ENCODE measurements around the gene MDFI.

The MDFI gene

DNA sequence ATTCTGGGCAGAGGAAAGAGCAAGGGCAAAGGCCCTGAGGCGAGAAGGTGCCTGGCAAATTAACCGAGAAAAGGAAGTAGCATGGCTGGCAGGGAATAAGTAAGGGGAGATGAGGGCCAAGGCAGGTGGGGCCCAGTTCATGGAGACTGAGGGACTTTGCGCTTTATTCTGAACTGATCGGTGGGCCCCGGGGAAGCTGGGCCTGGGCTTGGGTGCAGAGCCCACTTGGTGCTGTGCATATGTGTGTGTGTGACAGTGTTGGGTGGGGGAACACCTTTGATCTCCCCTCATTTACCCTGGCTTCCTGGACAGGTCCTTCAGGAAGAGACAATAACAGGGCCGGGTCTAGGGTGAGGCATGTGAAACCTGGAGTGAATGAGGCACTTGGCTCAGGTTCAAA is 2.9 kb upstream of the MDFI start:
- DNase-seq = no peak

DNA sequence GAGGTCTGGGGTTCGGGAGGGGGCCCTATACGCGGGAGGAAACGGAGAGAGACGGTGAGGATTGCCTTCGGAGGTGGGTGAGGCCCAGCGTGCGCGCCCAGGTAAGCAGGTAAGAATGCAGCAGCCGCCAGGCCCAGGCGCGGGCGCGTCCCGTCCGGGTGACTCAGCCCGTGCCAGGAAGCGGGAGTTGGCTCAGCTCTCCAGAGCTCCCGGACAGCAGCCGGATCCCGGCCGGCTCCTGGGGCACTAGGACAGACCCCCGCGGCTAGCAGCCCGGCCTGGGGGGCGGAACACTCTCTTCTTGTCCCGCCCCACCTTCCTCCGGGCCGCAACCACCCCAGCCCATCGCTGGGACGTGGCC is 1.5 kb upstream of the MDFI start:
- DNase-seq = no peak

DNA sequence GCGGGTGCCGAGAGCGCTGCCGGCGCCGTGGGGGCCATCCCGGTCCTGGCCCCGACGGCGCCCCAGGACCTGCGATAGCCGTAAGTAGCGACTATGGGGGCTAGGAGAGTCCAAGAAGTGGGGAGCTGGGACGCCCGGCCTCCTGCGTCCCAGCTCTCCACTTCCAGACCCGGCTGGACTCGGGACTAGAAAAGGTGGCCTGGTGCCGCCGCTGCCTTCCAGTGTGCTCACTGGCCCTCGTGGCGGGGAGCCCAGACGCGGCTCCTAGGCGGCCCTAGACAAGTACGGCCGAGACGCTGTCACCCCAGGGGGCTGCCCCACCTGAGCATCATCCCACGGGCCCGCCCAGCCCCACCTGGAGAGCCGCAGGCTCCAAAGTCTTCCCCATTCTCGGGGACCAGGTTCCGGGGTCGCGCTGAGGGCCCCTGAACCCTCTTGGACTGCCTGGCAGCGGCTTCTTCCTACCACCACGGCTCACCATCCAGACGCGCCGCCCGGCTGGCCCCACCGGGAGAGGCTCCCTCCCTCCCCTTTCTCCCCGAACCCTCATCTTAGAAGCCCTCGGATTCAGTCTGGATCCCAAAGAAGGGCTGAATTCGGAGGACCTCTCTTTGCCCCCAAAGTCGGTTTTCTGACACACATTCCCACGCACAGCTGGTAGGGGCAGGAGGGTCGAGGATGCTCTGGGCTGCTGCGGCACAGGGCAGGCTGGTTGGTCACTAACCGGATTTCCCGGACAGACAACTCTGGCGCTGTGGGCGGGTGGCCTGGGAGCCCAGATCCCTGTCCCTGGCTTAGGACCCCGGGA is 870 bp upstream of the MDFI start:
- DNase-seq = no peak

DNA sequence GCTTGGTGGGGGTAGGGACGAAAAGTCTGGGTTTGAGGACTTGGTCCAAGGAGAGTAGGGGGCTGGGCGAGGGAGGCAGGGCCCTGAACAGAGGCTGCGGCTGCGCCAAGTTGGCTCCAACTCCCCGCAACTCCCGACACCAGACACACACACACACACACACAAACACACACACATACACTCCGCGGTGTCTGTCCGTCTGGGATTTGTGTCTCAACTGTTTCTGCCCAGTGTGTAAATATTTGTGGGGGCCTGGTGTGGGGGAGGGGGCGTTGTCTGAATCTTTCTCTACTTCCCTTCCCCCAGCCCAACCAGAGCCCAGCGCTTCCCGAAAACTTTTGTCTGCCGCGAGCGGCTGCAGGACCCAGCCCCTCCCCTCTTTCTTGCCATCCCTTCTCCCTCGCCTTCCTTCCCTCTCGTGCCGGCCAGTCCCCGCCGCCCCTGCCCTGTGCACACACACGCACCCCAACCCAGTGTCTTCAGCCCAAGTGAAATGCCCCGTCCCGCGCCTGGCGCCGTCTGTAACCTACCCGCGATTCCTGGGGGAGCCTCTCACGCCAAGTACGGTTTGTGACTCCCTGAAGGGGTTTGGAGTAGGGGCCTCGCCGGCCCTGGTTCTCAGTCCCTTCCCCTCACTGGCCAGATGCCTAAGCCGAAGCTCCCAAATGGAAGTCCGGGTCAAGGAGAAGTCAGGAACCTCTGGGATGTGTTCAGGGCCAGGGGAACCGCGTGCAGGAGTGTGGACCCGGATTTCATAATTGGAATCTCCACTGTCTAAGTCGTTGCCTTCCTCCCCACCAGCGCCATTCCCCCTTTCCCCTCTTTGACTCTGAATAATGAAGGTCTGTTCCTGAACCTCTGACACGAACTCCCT is 904 bp downstream of the MDFI start:
- no peak for DNase-seq

DNA sequence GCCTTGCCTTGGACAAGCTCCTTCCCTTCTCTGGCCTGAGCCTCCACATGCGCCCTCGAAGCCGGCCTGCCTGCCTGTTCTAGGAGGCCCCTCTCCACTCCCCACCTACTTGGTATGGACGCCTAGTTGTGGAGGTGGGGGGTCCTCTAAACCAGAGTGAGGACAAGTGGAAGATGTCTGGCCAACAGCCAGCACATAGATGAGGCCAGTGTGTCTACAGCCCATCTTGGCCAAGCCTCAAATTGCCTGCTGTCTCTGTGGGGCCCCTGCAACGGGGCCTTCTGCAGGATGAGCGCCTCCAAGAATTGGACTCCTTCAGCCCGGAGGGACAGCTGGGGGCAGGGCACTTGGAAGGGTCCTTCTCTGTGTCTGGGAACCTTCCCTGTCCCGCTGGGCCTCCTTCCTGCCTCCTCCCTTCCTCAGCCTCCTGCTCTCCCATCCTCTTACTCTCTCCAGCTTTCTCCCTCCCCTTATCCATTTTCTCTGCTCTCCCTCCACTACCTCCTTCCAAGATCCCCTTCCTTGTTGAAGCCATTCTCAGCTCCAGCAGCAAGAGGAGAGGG is 1.6 kb downstream of the MDFI start:
- no peak for DNase-seq

DNA sequence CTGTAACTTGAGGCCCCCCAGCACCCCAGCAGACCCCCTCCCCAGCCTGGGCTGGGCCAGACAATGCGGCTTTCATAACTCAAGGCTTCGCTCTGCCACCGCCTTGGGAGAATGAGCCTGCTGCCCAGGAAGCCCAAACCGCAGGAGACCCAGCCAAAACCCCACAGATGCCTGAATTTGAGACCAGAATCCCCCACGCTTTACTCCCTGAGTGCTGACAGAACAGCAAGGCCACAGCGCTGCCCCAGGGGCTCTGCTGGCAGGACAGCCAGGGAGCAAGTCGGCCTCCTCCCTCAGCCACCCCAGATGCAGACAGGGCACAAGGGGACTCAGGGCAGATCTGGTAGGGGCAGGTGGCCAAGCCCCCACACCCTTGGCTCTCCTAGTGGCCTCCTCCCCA is 2.2 kb downstream of the MDFI start:
- no peak for DNase-seq

DNA sequence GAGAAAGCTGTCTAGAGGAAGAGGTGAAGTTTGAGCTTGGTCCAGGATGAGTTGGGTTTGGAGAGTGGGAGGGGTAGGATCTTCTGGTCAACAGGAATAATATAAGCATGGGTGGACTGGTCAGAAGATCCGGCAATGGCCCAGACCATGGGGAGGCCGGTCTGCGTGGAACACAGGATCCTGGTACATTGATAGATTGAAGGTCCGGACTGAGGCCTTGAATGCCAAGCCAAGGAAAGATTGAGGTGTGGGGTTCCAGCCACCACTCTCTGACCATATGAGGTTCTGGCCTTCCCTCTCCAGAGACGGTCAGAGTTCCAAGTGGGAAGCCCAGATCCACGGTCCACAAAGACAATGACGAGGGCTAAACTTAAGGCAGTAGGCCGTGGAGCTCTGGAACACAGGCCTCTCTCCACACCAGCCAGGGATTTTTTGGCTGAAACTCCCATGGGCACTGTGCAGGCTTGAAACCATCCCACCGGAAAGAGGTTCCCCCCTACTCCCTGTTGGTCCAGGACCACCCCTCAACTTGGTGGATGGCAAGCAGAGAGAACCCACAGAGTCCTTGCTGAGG is 3.2 kb downstream of the MDFI start:
- DNase-seq = no peak

DNA sequence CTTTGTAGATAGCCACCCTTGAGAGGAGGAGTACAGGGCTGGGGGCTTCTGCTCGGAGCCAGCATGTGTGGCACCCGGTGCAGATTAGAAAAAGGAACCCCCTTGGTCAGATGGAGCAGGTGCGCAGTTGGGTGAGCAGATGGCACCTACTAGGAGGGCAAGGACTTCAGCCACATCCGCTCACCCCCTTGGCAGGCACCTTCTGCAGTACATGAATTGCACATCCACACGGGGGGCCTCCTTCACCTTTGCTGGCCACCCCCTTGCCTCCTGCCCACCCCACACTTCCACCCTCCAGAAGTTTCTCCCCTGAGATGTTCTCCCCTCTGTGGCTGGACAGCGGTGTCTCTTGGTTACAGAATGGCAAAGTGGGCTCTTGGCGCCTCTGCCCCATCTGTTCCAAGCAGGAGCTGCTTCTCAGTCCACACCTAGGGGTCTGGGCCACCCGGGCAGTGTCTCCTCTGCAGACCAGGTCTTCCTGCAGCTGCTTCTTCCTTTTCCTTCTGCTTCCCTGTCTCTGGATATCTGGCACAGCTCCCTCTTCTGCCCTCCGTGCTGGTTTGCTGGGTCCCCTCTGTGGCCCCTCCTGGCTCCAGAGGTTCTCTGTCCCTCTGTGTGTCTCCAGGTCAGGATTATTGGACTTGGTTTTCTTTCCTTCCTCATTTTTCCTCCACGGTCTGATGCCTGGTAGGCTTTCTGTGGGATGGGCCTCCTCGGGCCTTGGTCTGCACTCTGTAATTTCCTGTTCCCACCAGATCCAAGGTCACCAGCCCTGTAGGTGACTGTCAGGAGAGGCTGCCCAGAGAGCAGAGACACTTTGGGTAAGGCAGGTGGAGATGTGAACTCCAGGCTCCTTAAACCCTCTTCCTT is 4.1 kb downstream of the MDFI start:
- no peak for DNase-seq

DNA sequence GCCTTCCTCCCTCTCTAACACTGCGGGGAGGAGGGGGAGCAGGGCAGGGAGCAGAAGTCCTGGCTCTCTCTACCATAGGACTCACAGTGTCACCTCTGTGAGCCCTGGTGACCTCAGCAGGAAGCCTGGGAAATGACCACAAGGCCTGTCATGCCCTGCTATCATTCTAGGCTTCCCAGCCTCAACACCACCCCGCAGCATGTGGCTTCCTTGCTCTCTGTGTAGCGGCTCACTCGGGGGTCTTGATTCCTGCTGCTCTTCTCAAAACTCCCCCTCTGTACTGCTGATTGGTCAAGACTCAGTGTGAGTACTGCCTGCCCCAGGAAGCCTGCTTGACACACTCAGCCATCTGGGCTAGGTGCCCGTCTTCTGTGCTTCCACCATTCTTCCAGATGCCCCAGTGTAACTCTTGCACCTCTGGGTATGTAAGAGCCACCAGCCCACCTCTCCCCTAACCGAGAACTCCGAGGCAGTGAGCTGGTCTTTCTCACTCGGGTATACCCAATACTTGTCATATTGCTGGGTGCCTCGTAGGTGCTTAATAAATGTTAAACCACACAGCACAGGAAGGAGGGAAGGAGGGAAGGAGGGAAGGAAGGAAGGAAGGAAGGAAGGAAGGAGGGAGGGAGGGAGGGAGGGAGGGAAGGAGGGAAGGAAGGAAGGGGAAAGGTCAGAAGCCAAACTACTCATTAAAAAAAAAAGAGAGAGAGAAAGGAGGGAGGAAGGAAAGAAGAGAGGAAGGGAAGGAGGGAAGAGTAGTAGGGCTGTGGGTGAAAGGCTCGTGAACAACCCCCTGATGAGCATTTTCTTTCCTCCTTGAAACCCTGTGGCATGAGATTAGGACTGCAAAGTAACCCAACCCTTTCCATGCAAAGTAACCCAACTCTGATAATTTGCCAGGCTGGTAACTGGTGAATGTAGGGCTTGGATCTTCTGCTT is 5.0 kb downstream of the MDFI start:
- DNase-seq = no peak

DNA sequence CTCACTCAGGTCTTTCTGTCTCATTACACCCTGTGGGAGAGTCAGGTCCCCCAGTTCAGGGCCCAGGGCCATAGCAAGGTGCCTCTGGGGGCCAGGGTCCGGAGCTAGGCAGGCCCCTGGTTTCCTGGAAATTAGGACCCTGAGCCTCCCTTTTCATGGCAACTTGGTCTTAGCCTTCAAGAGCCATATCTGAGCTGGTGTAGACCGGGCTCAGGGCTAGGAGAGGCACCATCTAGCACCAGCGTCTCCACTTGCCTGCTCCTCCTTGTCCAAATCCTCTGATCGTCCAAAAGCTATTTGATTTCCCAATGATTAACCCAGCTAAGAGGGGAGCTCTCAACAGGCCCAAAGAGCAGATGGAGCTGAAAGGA is 5.6 kb downstream of the MDFI start:
- DNase-seq = no peak

DNA sequence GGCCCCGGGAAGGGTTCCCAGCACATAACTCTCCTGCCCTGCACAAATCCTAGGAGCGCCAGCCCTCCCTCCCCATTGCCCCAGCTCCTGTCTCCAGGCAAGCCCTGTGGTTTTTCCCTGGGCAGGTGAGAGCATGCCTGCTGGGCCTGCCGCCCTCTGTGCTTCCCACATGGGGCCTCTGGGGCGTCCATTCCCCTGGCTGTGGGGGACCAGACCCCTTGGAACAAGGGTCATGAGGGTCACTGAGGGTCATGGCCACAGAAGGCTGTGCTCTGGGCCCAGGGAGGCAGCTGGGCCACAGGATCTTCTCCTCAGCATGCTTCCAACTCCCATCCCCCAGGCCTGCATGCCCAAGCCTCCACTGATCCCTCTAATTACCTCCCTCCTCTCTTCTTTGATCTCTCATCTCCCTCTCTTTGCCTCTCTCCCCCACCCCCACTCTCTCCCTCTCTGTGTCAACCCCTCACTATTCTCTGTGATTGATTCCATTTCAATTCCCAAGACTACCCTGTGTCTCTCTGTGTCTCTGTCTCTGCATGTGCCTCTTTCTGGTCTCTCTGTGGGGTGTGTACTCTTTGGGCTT is 6.1 kb downstream of the MDFI start:
- no peak for DNase-seq

DNA sequence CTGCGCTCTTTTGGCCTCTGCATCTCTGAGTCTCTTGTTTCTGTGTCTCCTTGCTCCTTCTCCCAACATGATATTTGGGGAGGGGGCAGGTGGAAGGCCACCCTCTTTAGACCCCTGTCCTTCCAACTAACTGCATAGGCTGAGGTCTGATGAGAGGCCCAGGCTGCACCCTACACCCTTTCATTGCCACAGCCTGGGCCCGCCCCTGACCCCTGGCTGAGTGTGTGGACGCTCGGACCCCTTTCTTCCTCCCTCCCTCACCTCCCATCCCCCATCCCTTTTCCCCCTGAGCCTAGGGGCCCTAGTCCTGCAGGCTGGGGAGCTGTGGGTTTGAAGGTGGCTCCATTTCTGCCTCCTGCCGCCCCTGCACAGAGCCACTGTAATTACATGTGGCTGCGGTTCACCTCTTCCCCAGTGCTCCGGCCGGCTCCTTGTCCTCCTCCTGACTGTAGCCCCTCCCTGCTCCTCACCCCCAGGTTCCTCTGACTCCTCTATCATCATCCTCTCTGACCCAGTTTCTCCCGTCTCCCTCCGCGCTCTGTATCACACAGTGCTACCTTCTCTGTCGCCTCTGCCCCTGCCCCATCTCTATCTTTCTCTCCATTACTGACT is 6.8 kb downstream of the MDFI start:
- no peak for DNase-seq

DNA sequence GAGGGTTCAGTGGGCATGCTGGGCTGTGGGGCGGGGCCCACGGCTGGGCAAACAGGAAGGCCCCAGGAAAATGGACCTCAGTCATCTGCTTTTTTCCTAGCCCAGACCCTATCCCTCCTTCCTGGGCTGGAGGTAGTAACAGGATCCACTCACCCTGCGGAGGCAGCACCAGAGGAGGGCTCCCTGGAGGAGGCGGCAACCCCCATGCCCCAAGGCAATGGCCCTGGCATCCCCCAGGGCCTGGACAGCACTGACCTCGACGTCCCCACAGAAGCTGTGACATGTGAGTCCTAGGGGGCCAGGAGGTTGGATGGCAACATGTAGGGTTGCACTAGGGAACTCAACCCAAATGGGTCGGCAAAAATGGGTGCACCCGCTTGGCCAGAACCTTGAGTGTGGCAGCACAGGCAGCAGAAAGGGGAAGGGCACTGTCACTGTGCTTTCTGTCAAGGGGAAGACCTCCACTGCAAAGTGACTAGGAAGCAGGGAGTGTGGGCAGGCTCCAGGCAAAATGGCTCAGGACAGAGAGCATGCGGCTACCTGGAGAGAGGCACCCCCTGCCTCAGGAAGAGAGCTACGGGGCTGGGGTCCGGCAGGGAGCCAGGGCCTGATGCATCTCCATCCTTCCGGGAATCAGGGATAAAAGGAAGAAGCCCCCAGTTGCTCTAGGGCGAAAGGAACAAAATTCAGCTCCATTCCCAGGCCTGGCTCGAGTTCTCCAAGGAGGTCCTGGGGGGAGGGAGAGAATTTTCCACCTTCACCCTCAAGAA is 7.9 kb downstream of the MDFI start:
- no peak for DNase-seq

DNA sequence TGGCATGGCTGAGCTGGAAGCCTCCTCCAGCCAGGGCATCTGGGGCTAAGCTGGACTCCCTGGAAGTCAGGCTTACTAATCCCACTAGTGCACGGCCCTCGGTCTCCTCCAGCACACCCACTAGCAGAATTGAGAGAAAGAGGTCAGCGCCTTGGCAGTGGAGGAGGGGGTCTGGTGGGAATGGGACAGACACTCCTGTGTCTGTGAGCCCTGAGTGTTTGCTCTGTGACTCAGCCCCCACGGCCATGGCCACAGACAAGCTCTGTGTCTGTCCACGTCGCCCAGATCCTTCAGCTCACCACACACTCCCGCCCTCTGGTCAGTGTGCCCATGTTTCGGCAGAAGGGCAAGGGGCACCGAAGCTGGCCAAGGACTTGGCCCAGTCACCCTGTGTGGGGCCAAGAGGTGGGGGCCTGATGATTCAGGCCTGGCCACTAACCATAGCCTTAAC is 8.8 kb downstream of the MDFI start:
- DNase-seq = no peak

DNA sequence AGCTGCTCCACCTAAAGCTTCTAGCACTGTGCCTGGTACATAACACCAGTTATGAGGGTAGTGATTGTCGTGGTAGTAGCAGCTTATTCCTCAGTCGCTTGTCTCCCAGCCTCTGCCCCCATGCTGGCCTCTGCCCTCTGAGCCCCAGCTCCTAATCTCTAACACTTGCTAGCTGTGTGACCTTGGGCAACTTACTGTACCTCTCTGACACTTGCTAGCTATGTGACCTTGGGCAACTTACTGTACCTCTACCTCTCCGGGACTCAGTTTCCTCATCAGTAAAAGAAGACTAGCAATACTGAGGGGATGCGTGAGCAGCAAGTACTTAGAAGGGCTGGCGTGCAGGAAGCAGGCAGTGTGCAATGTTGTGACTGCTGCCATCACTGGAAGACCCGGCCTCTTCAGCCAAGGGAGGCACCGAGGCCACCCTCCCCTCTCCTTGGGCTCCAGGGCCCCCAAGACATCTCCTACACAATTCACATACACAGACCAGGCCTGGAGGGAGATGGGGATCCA is 9.9 kb downstream of the MDFI start:
- DNase-seq = no peak

DNA sequence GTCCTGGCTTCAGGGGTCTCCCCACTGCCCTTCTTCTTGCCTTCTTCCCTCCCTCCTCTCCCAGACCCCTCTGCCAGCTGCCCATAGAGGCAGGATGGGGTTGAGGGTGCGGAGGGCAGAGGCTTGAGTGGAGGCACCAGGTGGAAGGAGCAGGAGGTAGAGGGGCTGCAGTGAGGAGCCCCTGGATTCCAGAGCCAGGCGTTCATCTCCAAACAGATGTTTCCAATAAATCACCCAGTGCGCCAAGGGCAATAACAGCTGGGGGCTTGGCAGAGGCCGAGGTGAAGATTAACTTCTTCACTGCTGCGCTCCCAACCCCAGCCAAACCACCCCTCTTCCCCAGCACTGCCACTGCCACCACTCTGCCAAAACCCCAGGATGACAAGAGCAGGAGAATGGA is 10.7 kb downstream of the MDFI start:
- no peak for DNase-seq

DNA sequence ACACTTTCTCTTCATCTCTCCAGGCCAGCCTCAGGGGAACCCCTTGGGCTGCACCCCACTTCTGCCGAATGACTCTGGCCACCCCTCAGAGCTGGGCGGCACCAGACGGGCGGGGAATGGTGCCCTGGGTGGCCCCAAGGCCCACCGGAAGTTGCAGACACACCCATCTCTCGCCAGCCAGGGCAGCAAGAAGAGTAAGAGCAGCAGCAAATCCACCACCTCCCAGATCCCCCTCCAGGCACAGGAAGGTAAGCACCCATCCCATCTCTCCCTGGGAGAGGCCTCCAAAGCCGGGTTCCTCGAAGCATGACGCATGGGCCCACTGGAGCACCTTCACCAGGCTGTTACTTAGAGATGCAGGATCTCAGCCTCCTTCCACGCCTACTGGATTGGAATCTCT is 11.3 kb downstream of the MDFI start:
- no peak for DNase-seq

DNA sequence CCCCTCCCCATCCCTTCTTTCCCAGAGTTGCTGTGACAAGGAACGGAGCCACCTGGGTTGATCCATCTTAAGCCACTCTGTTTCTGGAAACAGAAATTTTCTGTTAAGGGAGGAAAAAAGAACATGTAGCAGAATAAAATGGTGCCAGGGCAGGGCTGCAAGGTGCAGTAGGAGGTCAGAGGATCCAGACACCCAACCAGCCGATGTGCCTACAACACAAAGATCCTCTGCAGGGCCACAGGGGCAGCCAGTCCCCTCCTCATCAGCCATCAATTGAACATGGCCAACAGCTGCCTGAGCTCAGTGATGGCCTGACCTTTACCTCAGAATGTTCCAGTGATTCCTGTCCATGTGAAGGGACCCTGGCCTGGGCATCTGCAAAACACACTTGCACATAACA is 11.9 kb downstream of the MDFI start:
- DNase-seq = no peak

DNA sequence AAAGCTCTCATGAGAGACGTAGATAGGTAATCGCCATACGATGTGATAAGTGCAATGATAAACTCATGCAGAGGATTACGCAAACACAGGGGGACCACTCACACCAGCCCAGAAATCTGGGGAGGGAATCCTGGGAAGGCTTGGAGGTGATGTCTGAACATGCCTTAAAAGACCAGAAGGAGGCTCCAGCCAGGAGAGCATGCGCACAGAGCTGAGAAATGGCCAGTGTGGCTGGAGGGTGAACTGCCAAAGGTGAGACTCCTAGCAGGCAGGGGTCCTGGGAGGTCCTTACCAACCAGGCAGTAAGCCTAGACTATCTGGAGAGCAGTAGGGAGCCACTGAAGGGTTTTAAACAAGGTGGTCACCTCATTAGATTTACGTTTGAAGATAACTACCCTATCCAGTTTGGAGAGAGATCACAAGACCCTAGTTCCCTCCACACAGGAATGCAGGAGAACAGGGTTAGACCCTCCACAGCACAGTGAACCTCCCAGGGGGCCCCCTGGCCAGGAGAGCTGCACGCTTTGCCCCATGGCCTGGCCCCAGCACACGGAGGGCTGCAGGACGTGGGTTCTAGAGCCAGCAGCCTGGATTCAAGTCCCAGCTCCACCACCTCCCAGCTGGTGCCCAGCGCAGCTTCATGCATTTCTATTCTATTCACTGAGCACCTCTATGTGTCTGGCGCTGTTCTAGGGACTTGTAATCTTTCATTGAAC is 13.1 kb downstream of the MDFI start:
- no peak for DNase-seq

Data from effector CD4-positive, alpha-beta T cell (primary cell).